HG03460 (cell line): ENCODE results near the gene PARL.
"Not testable (repeated sequence)": the region's sequence is repeated elsewhere in the genome, so short reads cannot be mapped to it uniquely, and the experiment has no call there.

ENCODE experiments used
- ATAC-seq: cut with Tn5 transposase; IDR thresholded peaks from one replicate; pipeline ENCODE4 v1.9.1; 2021; ENCODE audit not compliant: unreplicated experiment

The PARL gene

GRCh38 chr3:183904833-183905780 lies 20.4 kb upstream of the PARL start:
- ATAC-seq, result no peak

DNA sequence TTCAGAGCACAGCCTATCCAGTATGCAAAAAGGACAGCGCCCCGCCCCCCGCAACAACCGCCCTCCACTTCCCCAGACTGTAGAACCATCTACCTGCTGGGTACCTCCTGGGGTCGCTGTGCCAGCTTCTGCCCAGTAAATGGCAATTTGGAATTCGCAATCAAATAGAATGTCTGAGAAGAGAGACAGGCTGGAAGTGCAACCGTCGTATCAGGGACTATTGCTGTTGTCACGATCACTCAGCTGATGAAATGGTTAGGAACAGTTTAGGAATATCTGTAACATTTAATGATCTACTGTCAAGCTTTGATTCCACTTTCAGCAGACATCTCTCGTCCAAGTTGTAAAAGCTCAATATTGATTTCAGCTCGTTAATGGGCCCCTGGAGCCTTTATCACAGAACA lies 13.3 kb upstream of the PARL start:
- ATAC-seq, result no peak

- ATAC-seq, result no peak
Measured at GRCh38 chr3:183897606-183898005, 12.9 kb upstream of the PARL start.

GRCh38 chr3:183896610-183897009 lies 11.9 kb upstream of the PARL start:
- no peak for ATAC-seq

DNA sequence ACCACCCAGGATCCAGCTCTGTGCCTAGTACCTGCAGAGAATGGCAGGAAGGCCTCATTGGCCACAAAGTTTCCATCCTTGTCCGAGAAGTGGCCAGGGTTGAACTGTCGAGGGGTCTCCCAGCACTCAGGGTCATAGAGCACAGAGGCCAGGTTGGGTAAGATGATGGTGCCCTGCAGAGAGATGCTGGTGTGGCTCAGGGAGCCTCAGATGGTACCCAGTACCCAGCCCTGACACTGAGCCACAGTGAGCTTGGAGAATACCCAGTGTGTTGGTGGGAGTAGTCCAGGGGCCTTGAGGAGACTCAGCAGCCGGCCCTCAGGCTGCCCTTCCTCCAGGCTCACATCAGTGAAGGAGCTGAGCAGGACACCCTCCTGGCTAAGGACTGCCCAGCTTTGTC lies 11.5 kb upstream of the PARL start:
- ATAC-seq, result no peak

GRCh38 chr3:183895774-183896173 lies 11.1 kb upstream of the PARL start:
- no peak for ATAC-seq

- no peak for ATAC-seq
Measured at GRCh38 chr3:183895296-183895695, 10.6 kb upstream of the PARL start.

DNA sequence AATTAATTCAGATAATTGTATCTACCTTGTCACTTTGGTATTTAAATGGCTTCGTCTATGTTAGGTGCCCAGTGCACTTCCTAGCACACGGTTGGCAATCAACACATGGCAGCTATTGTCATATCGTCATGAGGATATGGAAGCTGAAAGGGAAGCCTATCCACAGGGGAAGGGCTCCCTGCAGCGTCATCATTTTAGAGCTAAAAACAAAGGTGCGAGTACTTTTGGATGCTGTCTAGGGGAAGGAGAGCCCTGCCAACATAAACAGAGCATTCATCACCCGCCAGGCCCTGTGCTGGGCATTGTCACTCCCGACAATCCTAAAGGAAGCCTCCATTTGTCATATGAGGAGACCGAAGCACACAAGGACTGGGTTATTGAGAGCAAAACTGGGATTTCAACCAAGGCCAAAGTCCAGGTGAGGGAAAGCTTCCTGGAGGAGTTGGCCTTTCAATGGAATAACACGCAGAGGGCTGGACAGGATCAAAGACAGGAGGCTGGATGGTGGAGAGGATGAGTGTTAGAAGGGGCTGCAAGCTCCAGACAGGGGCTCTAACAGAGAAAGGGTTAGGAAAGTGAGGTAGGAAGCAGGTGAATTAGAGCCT lies 8.0 kb upstream of the PARL start:
- no peak for ATAC-seq

DNA sequence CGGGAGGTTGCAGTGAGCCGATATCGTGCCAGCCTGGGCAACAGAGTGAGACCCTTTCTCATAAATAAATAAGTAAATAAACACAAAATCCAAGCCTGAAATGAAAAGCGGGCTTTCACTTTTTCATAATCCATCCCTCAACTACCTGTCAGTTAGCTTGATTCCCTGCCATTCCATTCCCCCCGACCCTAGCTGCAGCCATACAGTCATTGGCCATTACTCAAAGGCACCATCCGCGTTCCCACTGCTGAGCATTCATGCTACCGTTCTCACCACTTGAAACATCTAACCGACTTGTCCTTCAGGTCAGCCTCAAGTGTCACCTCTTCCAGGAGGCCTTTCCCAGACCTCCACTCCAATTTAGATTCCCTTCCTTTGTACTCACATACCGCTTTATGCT lies 1.1 kb upstream of the PARL start:
- no peak for ATAC-seq

DNA sequence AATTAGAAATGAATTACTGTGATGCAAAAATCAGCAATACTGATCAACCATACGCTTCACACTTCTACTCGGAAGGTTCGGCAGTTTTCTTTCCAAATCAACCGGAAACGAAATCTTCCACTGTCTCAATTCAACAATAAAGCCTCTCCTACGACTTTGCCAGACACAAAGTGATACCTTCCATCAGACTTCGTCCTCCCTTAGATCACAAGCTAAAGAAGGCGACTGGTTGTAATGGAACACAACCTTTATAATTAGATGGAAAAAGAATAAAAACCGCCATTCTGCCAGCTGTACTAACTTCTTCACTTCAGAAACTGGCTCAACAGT lies 618 bp downstream of the PARL start:
- ATAC-seq, result no peak

DNA sequence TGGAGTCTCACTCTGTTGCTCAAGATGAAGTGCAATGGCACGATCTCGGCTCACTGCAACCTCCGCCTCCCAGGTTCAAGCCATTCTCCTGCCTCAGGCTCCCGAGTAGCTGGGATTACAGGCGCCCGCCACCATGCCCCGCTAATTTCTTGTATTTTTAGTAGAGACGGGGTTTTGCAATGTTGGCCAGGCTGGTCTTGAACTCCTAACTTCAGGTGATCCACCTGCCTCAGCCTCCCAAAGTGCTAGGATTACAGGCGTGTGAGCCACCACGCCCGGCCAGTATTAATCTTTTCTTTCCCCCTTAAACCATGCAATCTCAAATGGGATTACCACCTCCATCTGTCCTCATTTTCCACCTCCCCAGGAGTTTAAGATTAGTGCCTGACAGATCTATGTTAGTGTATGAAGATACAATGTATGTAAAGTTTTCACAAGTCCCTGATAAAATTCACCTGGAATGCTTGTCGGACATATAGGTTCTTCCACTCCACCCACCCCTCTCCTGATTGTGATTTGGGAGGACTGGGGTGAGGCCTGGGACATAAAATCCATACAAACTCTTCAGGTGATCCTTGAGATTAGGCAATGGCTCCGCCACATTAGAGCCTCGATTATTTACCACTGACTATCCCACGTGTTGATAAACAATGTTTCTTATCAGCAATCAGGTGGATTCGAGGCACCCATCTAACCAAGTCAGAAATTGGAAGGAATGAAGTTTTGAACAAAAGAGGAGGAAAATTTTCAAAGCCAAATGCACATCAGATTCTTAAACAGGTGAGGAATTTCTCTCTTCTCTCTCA lies 1.2 kb downstream of the PARL start:
- ATAC-seq, result no peak

- ATAC-seq, result no peak
Measured at GRCh38 chr3:183880121-183880520, 4.6 kb downstream of the PARL start.

GRCh38 chr3:183879243-183879642 lies 5.4 kb downstream of the PARL start:
- no peak for ATAC-seq

GRCh38 chr3:183878071-183878470 lies 6.6 kb downstream of the PARL start:
- no peak for ATAC-seq

GRCh38 chr3:183877227-183877626 lies 7.5 kb downstream of the PARL start:
- not testable (repeated sequence) for ATAC-seq

- ATAC-seq, result no peak
Measured at GRCh38 chr3:183875411-183875810, 9.3 kb downstream of the PARL start.

DNA sequence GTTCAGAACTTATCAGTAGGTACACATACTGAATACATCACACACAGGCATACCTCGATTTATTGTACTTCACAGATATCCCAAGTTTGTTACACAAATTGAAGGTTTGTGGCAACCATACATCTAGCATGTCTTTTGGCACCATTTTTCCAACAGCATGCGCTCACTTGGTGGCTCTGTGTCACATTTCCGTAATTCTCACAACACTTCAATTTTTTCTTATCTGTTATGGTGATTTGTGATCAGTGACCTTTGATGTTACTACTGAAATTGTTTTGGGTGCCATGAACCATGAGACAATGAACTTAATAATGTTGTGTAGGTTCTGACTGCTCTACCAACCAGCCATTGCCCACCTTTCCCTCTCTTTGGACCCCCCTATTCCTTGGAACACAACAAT lies 10.8 kb downstream of the PARL start:
- ATAC-seq, result no peak

GRCh38 chr3:183871541-183871940 lies 13.1 kb downstream of the PARL start:
- no peak for ATAC-seq

GRCh38 chr3:183870563-183870962 lies 14.1 kb downstream of the PARL start:
- ATAC-seq, result no peak

DNA sequence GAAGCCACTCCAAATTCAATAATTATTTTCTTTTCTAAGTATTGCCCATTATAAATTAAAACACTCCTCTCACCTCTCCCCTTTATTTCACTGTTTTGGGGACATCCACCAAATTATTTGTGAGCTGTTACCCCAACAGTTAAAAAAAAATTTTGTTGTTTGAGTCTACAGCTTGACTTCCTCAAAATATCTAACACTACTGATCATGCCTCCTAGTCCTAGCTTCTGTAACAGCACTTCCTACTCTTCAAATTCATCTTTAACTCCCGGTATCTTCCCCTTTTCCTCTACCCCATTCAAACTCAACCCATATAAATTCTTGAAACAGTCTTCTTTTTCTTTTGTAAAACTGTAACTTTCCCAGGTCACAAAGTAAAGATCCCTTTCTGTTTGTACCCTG lies 15.9 kb downstream of the PARL start:
- no peak for ATAC-seq

DNA sequence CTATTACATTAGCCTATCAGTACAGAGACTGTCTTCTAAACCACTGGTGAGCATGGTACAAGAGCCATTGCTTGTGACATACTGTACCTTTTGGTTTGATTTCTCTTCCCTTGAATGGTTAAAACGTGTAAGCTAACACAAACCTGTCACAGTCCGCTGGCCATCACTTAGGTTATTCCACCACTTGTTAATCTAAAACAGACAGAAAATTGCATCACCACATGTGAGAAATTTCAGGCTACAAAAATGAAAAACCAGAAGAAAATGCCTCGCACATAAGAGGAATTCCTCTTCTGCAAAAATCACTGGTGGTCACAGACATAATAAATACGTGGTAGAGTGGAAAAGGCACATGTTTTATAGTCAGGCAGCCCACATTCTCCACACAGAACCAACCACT lies 22.1 kb downstream of the PARL start:
- ATAC-seq, result no peak

- no peak for ATAC-seq
Measured at GRCh38 chr3:183857863-183858262, 26.8 kb downstream of the PARL start.
